ENCODE results near the gene MTA3.
"Not testable (repeated sequence)": the region's sequence is repeated elsewhere in the genome, so short reads cannot be mapped to it uniquely, and the experiment has no call there.

MTA3 gene

GRCh38 chr2:42568401-42569115 lies at the start of gene MTA3:
TSS of gene MTA3 (plus strand) at chr2:42568632. CDS start at chr2:42568746, 114 bp downstream.
- DNase-seq = no peak

GRCh38 chr2:42519624-42520023 lies 48.8 kb upstream of the MTA3 start:
- no peak for DNase-seq

GRCh38 chr2:42522035-42522434 lies 46.4 kb upstream of the MTA3 start:
- DNase-seq = no peak

GRCh38 chr2:42523341-42523740 lies 45.1 kb upstream of the MTA3 start:
- DNase-seq = no peak

GRCh38 chr2:42532397-42532796 lies 36.0 kb upstream of the MTA3 start:
- no peak for DNase-seq

- no peak for DNase-seq
These were observed 30.9 kb upstream of the MTA3 start for GRCh38 chr2:42537493-42537892.

GRCh38 chr2:42542871-42543270 lies 25.6 kb upstream of the MTA3 start:
- no peak for DNase-seq

- DNase-seq = no peak
These were observed 23.3 kb upstream of the MTA3 start for GRCh38 chr2:42545023-42545721.

- DNase-seq = no peak
These were observed 22.5 kb upstream of the MTA3 start for GRCh38 chr2:42545841-42546390.

- no peak for DNase-seq
These were observed 21.4 kb upstream of the MTA3 start for GRCh38 chr2:42547014-42547413.

- no peak for DNase-seq
These were observed 20.8 kb upstream of the MTA3 start for GRCh38 chr2:42547446-42548295.

- DNase-seq = no peak
These were observed 17.6 kb upstream of the MTA3 start for GRCh38 chr2:42550870-42551269.

GRCh38 chr2:42554392-42554791 lies 14.0 kb upstream of the MTA3 start:
- DNase-seq = no peak

GRCh38 chr2:42556315-42556890 lies 12.0 kb upstream of the MTA3 start:
- no peak for DNase-seq

- no peak for DNase-seq
These were observed 11.1 kb upstream of the MTA3 start for GRCh38 chr2:42557306-42557705.

GRCh38 chr2:42558827-42559226 lies 9.6 kb upstream of the MTA3 start:
- DNase-seq = no peak

GRCh38 chr2:42560133-42560532 lies 8.3 kb upstream of the MTA3 start:
- not testable (repeated sequence) for DNase-seq

GRCh38 chr2:42560899-42561298 lies 7.5 kb upstream of the MTA3 start:
- DNase-seq = no peak

GRCh38 chr2:42562474-42563144 lies 5.8 kb upstream of the MTA3 start:
- DNase-seq = no peak

- DNase-seq = no peak
These were observed 2.4 kb upstream of the MTA3 start for GRCh38 chr2:42566025-42566424.

GRCh38 chr2:42566837-42567321 lies 1.6 kb upstream of the MTA3 start:
- no peak for DNase-seq

- no peak for DNase-seq
These were observed 1.1 kb upstream of the MTA3 start for GRCh38 chr2:42567364-42567763.

All from SW 1271 (cell line).